Body of pancreas (tissue), 4 donors: ENCODE results near the gene KCNMB2. TPM values are rescaled to one million over a fixed set of nuclear protein-coding genes. Genes with fewer than 3 reads are reported as not detected.

Source experiments
- ATAC-seq: fragments of 150-250 bp; one replicate; pipeline ENCODE4 v1.9.1; 2016
- DNase-seq, 4 donors: peaks; one replicate each; pipeline ENCODE4 v3.0.0-alpha.2; 2019
- H3K27ac ChIP-seq, 4 donors: fragments of 200-600 bp; sonication (generic); 1 replicate in 3 of 4; 2 replicates in 1 of 4; pipeline versions ENCODE4 v1.5.1 to v1.6.1; 2016 to 2019; ENCODE audit warnings: mild to moderate bottlenecking in 1 of 4, mixed read lengths in 1 of 4, moderate library complexity in 1 of 4
- H3K27me3 ChIP-seq, 2 donors: fragments of 200-600 bp; sonication (generic); one replicate each; pipeline ENCODE4 v1.6.0; 2016; ENCODE audit warnings: mild to moderate bottlenecking in 1 of 2
- H3K36me3 ChIP-seq, 2 donors: fragments of 200-600 bp; sonication (generic); replicated peaks in 1 of 2; 2 replicates each; pipeline ENCODE4 v1.5.1; 2016; ENCODE audit warnings: low read depth in 2 of 2; ENCODE audit not compliant: insufficient read depth in 1 of 2
- H3K4me1 ChIP-seq: fragments of 200-600 bp; sonication (generic); one replicate; pipeline ENCODE4 v1.6.0; 2016
- H3K4me3 ChIP-seq, 2 donors: fragments of 200-600 bp; sonication (generic); 1 replicate in 1 of 2; 2 replicates in 1 of 2; pipeline ENCODE4 v1.5.1; 2016 to 2019
- H3K9me3 ChIP-seq, 3 donors: fragments of 200-600 bp; sonication (generic); 1 replicate in 2 of 3; 2 replicates in 1 of 3; pipeline ENCODE4 v1.5.1; 2016
- POLR2A ChIP-seq, 3 donors: fragments of 450-650 bp; IDR thresholded peaks; one replicate each; pipeline ENCODE4 v1.6.1; 2016; ENCODE audit warnings: antibody characterized with exemption in 3 of 3, mild to moderate bottlenecking in 2 of 3
- WGBS, 2 donors: methylation state at CpG; one replicate each; pipeline ENCODE4 v1.1.5; 2017; 5-methylcytosine and 5-hydroxymethylcytosine counted together
- intact Hi-C: fragments of 100-400 bp; cut with DNase I; formaldehyde crosslinking; loops from one replicate; pipeline ENCODE4 v1.15.1; 2023
- total RNA-seq, 2 donors: library from RNA; depleted of rRNA; stranded (reverse); fragments of >200 nt; gene quantifications; one replicate each; pipeline ENCODE4 v1.1.0, GENCODE V29; 2016
- TF ChIP-seq, protein P1 (sequence below), 7 experiments: fragments of 450-650 bp in 4 of 7; fragments of 200-600 bp in 3 of 7; sonication (generic) in 3 of 7; IDR thresholded peaks; one replicate each; pipeline ENCODE4 v1.5.1; 2016 to 2019; ENCODE audit warnings: antibody characterized with exemption in 7 of 7

KCNMB2 gene
- total RNA-seq, 2 donors from 2014 or later, result 2.3 TPM; not detected in 1

DNA sequence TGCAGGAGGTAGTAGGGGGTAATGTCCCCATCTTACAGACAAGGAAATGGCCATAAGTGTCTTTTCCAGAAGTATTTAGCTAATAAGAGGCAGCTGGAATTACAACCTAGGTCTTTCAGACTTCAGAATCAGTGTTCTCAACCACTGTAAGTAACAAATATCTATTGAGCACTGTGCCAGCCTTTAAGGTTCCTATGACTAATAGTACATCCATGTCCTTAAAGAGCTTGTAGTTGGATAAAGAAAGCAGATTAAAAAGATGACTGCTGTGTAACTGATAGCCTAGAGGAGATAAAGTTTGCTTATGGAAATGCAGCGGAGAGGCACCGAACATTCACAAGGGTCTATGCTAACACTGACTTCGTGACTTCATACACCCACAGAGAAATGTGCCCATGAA lies 136.0 kb downstream of the KCNMB2 start:
- Histone ChIP-seq H3K27ac (no peak overlapping the region), H3K4me1 (no peaks in the 10 kb centered on the region), H3K4me3 (no peak overlapping the region), H3K27me3 (no peaks in the 10 kb centered on the region), H3K9me3 (no peaks in the 10 kb centered on the region), H3K36me3 (no peaks in the 10 kb centered on the region)
- no peak for TF ChIP-seq POLR2A (IDR thresholded peaks at IDR 0.05)
- TF ChIP-seq, protein P1, sequence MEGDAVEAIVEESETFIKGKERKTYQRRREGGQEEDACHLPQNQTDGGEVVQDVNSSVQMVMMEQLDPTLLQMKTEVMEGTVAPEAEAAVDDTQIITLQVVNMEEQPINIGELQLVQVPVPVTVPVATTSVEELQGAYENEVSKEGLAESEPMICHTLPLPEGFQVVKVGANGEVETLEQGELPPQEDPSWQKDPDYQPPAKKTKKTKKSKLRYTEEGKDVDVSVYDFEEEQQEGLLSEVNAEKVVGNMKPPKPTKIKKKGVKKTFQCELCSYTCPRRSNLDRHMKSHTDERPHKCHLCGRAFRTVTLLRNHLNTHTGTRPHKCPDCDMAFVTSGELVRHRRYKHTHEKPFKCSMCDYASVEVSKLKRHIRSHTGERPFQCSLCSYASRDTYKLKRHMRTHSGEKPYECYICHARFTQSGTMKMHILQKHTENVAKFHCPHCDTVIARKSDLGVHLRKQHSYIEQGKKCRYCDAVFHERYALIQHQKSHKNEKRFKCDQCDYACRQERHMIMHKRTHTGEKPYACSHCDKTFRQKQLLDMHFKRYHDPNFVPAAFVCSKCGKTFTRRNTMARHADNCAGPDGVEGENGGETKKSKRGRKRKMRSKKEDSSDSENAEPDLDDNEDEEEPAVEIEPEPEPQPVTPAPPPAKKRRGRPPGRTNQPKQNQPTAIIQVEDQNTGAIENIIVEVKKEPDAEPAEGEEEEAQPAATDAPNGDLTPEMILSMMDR (IDR thresholded peaks at IDR 0.05), result no peak
- no peak for DNase-seq
- intact Hi-C loops, result no loop called here
- WGBS, 2 donors, result 94% methylated on average over 3 of the region's 3 CpGs
- ATAC-seq, result no peak

GRCh38 chr3:178673529-178673928 lies 137.3 kb downstream of the KCNMB2 start:
- H3K4me1 ChIP-seq, result no peaks in the 10 kb centered on the region
- no peak for ATAC-seq
- TF ChIP-seq POLR2A (IDR thresholded peaks at IDR 0.05), result no peak
- TF ChIP-seq, protein P1 (IDR thresholded peaks at IDR 0.05), result no peak
- no peak overlapping the region for H3K4me3 ChIP-seq
- H3K36me3 ChIP-seq, result no peaks in the 10 kb centered on the region
- no peak overlapping the region for H3K27ac ChIP-seq
- WGBS, 2 donors, result 75 to 83% methylated on average over 1 of the region's 1 CpG
- no peaks in the 10 kb centered on the region for H3K27me3 ChIP-seq
- intact Hi-C loops, result no loop called here
- no peak for DNase-seq
- no peaks in the 10 kb centered on the region for H3K9me3 ChIP-seq

GRCh38 chr3:178676077-178676476 lies 139.8 kb downstream of the KCNMB2 start:
- ATAC-seq (no peak), DNase-seq (no peak)
- H3K9me3 ChIP-seq, result no peaks in the 10 kb centered on the region
- TF ChIP-seq POLR2A (IDR thresholded peaks at IDR 0.05), result no peak
- TF ChIP-seq, protein P1 (IDR thresholded peaks at IDR 0.05), result no peak
- 79 to 88% methylated on average over 3 to 4 of the region's 4 CpGs for WGBS, 2 donors
- no peaks in the 10 kb centered on the region for H3K4me1 ChIP-seq
- no peaks in the 10 kb centered on the region for H3K36me3 ChIP-seq
- intact Hi-C loops, result no loop called here
- H3K27me3 ChIP-seq, result no peaks in the 10 kb centered on the region
- H3K27ac ChIP-seq, result no peak overlapping the region
- no peak overlapping the region for H3K4me3 ChIP-seq

GRCh38 chr3:178676942-178677790 lies 140.9 kb downstream of the KCNMB2 start:
- Histone ChIP-seq H3K9me3 (no peaks in the 10 kb centered on the region), H3K4me1 (no peaks in the 10 kb centered on the region), H3K27ac (no peak overlapping the region), H3K36me3 (no peaks in the 10 kb centered on the region), H3K4me3 (no peak overlapping the region), H3K27me3 (no peaks in the 10 kb centered on the region)
- 53 to 58% methylated on average over 9 of the region's 9 CpGs for WGBS, 2 donors
- DNase-seq, result no peak
- no peak for ATAC-seq
- TF ChIP-seq, protein P1 (IDR thresholded peaks at IDR 0.05), result no peak
- no peak for TF ChIP-seq POLR2A (IDR thresholded peaks at IDR 0.05)
- intact Hi-C loops, result no loop called here

GRCh38 chr3:178677961-178678360 lies 141.7 kb downstream of the KCNMB2 start:
- Histone ChIP-seq H3K27ac (no peak overlapping the region), H3K36me3 (no peaks in the 10 kb centered on the region), H3K4me1 (no peaks in the 10 kb centered on the region), H3K27me3 (no peaks in the 10 kb centered on the region), H3K4me3 (no peak overlapping the region), H3K9me3 (no peaks in the 10 kb centered on the region)
- DNase-seq (no peak), ATAC-seq (no peak)
- intact Hi-C loops, result no loop called here
- TF ChIP-seq, protein P1 (IDR thresholded peaks at IDR 0.05), result no peak
- TF ChIP-seq POLR2A (IDR thresholded peaks at IDR 0.05), result no peak
- WGBS, 2 donors, result 61 to 77% methylated on average over 2 of the region's 2 CpGs
